ENCODE results near the gene NTN5.
"Not testable (repeated sequence)": the region's sequence is repeated elsewhere in the genome, so short reads cannot be mapped to it uniquely, and the experiment has no call there.

The NTN5 gene

DNA sequence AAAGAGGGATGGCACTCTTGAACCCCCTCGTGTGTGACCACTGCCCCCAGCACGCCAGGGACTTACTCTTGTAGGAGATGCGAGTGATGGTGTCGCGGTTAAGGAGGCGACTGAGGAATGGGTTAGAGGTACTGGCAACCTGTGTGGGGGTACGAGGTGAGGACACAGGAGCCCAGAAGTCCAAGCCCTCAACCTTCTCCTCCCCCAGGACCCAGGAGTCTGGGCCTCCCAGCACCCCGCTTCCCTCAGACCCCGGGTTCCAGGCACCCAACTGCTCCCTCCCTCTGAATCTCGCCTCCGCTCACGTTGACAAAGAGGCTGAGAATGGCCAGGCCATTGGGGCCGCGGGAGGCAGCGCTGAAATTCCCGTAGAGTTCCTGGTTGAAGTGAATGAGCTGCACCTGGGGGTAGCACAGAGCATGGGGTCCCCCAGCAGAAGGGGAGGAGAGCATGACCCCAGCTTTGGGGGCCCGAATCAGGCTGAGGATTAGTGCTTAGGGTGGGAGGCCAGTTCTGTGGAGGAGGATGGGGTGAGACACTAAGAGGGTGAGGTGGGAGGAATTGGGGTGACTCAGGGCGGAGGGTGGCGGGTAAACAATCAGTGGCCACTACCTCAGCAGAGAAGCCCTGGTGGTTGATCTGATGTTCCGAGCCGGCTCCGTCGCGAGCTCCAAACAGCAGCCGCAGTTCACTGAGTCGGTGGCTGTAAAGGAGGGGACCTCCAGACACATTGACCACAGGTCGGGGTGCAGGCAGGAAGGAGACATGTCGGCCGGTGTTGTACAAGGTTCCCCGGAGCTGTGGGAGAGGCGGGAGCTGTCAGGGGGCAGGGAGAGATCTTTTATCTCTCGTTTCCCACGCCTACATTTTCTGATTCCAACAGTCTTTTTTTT lies 33.1 kb downstream of the NTN5 start:
- no peak for DNase-seq

DNA sequence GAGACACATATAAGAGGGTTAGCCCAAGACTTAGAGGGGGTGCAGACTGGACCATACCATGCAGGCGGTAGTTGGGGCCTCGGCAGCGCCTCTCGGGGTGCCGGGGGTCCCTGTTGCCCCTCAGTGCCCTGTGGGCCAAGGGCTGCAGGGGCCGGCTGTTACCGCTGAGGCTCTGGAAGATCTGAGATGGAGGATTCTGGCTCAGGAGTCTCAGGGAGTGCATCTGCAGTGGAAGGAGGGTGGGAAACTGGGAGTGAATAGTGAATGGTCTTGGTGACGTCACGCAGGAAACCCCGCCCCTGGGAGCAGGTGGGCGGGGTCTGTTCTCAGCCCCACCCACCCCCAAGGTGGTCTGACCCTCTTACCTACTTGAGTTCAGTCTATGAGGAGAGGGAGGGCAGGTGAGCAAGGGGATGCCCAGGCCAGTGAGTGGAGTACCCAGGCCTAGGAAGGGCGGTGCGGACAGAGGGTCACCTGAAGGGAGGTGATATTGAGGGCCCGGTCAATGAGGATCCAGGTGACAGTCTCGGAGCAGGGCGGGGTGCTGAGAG lies 33.9 kb downstream of the NTN5 start:
- peak; percentile 70 for DNase-seq

DNA sequence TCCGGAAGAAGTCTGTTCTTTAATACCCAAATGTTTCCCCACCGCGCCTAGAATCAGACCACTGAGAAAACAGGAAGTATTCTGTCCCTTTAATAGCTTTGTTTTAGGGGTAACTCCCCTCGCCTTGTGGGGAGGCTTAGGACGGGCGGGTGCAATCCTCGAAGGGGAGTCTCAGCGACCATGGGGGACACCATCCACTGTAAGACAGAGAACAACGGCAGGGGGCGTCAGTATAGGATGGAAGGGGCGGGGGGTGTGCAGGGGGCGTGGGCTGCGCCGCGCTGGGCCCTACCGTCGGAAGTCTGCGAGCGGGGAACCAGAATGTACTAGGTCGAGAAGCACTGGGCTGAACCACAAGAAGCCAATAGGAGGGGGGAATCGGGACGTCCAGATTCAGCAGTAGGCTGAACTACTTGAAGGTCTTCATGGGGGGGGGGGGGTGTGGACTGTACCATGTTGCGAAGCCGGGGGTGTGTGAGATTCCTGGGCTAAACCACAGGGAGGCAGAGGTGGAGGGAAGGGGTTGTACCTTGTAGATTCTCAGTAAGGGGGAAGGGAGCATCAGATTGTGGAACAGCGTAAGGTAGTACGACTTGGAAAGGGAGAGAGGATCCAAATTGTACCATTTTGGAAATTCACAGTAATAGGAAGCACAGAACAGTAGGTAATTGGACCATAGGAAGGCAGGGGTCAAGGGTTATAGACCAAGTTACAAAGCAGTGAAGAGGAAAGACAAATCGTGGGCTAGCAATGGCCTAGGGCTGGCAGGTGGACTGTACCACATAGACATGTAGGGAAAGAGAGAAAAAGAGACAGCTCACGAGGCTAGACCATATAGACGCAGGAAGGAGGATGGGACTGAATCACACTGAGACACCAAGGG lies 34.6 kb downstream of the NTN5 start:
- peak; percentile 87 for DNase-seq

DNA sequence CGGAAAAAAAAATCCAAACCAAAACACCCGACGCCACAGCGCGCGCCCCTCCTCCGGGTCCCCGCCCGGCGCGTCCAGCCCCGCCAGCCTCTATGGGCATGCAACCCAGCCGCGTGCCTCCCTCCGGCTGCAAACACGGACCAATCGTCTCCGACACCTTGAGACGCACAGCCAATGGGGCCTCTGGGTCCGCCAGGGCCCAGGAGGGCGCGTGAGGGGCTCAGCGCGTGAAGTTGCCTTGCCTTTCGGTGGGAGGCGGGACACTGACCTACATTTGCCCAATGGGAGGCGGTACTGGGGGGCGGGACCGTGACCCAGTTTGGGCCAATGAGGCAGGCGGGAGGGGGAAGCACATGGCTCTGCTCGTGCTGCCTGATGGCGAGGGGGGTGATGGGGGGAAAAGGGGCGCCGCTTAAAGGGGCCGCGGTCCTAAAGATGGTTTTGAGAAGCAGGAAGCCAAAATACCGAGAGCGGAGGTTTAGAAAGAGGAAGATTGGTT lies 35.3 kb downstream of the NTN5 start:
- DNase-seq = peak; percentile 99

DNA sequence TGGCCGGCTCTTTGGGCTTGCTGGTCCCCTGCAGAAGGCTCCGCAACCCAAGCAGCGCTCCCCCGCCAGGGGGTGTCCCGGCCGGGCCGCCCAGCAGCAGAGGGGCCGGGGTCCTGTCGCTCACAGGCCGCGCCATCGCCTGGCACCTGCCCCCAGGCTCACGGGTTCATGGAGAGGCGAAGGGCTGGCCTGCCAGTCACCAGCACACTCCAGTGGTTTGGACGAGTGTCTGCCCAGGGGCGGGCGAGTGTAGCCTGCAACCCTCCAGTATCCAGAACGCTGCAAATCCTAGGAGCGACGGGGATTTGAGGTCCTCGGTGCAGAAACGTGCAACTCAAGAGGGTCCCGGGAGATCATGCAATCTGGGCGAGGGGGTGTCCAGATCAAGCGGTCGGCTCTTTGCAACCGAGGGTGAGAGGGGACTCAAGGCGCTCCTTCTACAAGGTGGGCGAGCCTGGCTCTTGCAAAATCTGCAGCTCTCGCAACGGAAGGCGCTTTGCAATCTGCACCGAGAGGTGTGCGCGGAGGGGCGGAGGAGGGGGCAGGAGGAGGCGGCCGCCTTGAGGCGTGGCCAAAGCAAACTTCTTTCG lies 35.9 kb downstream of the NTN5 start, which contains the start of gene DBP:
TSS of gene DBP (minus strand) at position 521 of the 590 bp plus-strand sequence. CDS start at position 136, 385 bp downstream.
- no peak for DNase-seq

DNA sequence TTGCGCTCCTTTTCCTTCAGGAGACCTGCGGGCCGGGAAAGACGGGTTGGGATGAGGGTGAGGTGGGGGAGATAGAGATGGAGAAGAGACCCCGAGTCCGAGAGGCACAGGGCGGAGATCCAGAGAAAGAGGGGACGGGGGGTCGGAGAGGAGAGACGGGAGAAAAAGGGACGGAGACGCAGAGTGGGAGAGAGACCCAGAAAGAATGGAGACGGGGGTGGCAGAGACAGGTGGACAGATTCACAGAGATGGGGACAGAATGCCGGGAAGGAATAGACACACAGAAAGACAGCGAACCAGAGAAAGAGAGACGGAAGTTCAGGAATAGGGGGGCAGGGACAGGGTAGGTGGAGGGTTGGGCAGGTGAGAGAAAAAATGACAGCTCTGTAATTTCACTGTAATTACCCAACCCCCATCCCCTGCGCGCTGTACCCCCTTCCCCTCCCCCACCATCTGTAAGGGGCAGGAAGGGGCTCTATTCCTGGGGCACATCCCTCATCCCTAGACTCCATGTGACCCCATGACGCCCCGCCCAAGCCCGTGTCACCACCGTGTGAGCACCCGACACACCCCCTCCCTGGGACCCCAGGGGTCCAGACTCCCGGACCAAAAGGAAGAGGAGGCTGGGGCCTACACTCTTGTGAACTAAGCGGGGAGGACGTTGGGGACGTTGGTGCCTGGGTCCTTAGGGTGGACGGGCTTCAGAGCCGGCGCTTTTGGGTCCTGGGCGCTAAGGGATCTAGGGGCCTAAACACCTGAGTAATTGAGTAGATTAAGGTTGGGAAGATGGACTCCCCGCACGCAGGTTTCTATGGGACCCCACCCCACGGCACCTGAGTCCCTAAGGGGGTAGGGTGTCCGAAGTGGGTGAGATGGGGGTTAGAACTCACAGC lies 36.6 kb downstream of the NTN5 start:
- peak; percentile 70 for DNase-seq

DNA sequence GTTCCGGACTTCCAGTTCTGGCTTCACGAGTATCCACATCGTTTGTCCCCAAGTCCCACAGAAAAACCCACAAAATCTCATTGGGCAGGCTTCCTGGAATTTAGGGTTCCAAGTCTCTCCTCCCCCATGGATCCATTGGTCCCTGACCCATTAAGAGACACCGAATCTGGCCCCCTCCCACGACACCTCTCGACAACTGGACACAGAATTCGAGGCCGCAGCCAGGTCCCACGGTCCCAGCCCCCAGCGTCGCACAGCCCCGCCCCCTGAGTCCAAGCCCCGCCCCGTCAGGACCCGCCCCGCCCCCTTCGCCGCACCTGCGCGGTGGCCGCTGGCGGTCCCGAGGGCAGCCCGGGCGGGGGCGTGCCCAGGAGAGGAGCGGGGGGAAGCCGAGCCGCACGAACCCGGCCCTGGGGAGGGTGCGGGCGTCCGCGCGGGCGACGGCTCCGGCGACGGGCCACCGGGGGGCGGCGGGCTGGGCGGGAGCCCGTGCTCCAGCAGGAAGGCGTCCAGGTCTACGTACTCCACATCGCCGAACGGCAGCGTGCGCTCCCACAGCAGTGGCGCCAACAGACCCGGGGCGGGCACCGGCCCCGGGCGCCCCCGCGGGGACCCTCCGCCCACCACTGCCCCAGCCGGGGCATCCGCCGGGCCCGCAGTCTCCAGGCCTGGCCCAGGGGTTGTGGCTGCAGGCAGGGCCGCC lies 37.4 kb downstream of the NTN5 start:
- DNase-seq = peak; percentile 91

DNA sequence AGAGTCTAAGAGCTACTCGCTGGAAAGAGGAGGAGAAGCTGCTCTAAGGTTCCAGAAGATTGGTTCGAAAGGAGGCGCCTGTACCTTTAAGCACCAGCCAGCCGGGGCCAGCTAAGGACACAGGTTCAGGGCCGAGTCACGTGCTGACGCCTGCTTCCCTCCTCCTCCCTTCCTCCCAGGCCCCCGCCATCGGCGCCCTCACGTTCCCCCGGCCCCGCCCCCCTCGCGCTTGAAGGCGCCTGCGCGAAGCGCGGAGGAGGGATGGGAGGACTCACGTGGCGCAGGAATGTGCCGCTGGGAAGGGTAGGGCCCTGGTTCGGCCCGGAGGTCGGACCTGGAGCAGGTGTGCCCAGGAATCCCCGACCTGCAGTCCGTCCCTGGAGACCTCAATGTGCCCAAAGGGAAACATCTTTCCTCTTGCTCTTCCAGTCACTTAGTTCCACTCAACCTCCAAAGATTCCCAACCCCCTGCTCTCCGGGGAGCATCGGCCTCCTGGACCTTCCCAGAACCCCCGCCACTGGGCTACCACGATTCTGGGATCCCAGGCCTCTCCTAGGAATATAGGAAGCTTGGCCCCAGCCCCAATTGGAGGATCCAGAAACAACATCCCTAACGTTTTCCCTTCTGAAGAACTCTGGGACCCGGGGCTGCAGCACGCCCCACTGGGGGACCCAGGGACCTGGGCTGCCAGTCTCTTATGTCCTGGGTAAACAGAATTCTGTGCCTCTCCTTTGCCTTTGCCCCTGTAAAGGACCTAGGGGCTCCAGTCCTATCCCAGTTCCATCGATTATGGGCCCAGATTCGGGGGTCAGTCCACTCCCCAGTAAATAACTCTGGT lies 38.2 kb downstream of the NTN5 start:
- DNase-seq = peak; percentile 96

DNA sequence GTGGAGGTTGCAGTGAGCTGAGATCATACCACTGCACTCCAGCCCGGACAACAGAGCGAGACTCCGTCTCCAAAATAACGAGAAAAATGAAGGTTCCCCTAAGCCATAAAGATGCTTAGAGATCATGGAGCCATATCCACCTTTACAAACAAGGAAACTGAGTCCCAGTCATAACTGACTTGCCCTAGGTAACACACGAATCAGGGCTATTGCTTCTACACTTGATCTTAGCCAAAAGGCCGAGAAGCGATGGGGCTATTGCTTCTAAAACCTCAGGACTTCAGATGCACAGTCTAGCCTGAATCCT lies 38.8 kb downstream of the NTN5 start:
- DNase-seq = no peak

DNA sequence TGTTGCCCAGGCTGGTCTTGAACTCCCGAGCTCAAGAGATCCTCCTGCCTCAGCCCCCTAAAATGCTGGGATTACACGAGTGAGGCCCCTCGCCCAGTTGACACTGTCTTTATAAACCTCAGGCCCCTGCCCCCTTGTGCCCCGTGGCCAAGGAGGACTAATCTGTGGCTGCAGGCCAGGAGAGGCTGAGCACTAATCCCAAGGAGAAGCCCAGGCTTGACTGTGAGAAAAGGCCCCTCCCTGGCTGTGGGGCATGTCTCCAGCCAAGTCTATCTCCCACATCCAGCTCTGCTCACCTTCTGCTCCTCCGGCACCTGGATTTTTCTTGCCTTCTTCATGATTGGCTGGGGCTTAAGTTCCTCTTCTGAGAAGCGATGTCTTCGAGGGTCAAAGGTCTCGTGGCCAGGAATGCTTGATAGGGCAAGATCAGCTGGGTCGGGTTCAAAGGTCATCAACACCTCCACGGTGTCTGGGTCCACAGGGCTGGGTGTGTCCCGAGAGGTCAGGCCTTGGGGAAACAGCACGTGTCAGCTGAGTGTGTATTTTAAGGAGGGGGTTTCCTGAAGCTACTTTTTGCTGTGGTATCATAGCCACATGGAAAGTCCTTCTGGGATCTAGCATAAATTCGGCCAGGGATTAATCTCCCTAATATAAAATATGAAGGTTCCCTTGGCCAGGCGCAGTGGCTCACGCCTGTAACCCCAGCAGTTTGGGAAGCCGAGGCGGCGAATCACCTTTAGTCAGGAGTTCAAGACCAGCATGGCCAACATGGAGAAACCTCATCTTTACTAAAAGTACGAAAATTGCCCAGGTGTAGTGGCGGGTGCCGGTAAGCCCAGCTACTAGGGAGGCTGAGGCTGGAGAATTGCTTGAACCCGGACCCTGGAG lies 39.4 kb downstream of the NTN5 start:
- DNase-seq = no peak

DNA sequence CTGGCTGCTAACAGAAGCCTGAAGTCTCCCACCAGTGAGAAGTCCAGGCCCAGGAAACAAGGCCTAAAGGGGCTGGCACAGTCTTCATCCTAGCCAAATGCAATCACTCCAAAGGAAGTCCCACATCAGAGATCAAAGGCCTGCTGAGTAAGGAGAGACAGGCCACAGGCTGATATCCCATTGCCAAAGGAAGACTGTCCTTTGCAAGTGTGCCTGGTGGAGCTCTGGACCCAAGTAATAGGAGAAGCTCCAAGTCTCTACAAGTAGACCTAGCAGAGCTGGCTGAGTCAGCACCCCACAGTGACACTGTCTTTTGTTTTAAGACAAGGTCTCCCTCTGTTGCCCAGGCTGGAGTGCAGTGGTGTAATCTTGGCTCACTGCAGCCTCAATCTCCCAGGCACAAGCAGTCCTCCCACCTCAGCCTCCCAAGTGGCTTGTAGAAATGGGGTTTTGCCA lies 40.1 kb downstream of the NTN5 start:
- no peak for DNase-seq

DNA sequence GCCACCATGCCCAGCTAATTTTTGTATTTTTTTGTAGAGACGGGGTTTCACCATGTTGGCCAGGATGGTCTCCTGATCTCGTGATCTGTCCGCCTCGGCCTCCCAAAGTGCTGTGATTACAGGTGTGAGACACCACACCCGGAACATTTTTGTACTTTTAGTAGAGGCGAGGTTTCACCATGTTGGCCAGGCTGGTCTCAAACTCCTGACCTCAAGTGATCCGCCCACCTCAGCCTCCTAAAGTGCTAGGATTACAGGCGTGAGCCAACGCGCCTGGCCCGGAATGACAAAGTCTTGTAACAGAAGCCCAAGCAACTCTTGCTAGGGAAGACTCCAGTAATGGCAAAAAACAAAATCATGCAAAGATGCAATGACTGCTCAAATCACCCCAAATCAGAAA lies 40.5 kb downstream of the NTN5 start:
- not testable (repeated sequence) for DNase-seq

DNA sequence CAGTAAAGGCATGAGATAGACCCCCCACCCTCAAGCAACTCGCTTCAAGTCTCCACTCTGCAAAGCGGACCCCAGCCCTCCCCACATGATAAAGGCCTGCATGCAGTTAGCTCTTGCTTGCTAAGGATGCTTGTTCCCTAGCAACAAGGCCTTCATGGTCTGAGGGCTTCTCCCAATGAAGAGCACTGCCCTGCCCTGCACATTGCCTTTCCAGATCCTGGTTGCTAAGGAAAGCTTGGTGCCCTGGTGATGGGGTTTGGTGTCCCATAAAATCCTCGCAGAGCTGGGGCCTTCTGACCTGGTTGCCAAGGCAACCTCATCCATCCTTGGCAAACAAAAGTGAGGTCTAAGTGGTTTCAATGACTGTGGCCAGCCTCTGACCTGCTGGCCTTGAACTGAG lies 41.6 kb downstream of the NTN5 start:
- DNase-seq = no peak

DNA sequence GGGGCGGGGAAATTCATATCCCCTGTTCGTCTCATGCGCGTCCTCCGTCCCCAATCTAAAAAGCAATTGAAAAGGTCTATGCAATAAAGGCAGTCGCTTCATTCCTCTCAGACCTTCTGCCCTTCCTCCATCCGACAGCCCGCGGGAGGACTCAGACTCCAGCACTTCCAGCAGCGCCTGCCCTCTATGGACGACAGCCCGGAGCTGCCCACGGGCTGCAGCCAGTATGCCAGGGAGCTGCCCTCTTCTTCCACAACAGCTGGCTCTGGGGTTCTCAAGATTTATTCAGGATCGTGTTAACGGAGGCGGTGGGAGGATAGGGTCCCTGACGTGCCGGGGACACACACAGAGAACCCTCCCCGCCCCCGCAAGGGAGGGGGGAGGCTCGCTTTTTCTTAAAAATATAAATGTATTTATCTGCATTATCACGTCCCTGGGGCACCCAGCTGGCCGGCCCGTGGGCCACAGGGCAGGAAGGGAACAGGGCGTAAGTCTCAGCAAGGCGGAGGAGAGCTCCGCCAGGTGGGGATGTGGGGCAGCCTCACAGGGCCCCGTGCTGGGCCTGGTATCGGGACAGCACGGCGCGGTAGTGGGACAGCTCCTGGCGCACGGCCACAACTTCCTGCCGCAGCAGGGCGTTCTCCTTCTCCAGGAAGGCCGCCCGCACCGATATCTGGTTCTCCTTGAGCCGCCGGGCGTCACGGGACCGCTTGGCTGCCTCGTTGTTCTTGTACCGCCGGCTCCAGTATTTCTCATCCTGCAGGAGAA lies 42.3 kb downstream of the NTN5 start:
- DNase-seq = no peak

DNA sequence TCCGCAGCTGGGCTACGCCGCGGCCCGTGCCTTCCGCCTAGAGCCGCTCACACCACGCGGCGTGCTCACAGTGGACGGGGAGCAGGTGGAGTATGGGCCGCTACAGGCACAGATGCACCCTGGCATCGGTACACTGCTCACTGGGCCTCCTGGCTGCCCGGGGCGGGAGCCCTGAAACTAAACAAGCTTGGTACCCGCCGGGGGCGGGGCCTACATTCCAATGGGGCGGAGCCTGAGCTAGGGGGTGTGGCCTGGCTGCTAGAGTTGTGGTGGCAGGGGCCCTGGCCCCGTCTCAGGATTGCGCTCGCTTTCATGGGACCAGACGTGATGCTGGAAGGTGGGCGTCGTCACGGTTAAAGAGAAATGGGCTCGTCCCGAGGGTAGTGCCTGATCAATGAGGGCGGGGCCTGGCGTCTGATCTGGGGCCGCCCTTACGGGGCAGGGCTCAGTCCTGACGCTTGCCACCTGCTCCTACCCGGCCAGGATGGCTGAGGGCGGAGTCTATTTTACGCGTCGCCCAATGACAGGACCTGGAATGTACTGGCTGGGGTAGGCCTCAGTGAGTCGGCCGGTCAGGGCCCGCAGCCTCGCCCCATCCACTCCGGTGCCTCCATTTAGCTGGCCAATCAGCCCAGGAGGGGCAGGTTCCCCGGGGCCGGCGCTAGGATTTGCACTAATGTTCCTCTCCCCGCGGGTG lies 43.1 kb downstream of the NTN5 start:
- peak; percentile 67 for DNase-seq

DNA sequence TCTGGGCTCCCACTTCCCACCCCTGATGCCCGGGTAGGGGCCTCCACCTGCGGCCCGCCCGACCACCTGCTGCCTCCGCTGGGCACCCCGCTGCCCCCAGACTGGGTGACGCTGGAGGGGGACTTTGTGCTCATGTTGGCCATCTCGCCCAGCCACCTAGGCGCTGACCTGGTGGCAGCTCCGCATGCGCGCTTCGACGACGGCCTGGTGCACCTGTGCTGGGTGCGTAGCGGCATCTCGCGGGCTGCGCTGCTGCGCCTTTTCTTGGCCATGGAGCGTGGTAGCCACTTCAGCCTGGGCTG lies 43.6 kb downstream of the NTN5 start:
- peak; percentile 55 for DNase-seq

DNA sequence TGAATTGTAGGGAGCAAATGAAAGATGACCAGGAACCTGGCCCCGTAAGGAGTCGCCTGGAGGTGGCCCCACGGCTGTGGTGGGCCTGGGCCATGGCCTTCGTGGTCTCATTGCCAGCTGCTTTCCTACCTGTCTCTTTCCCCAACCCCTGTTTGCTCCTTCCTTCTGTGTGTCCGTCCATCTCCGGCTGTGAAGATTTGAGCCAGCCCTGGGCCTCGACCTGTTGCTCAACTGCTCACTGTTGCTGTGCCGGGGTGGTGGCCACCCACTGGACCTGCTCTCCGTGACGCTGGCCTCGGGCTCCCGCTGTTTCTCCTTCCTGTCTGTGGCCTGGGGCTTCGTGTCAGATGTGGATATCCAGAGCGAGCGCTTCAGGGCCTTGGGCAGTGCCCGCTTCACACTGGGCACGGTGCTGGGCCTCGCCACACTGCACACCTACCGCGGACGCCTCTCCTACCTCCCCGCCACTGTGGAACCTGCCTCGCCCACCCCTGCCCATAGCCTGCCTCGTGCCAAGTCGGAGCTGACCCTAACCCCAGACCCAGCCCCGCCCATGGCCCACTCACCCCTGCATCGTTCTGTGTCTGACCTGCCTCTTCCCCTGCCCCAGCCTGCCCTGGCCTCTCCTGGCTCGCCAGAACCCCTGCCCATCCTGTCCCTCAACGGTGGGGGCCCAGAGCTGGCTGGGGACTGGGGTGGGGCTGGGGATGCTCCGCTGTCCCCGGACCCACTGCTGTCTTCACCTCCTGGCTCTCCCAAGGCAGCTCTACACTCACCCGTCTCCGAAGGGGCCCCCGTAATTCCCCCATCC lies 44.1 kb downstream of the NTN5 start:
- peak; percentile 53 for DNase-seq

Measured in activated CD8-positive, alpha-beta memory T cell treated with anti-CD3 and anti-CD28 coated beads for 24 hours (primary cell).